ENCODE data around the gene LRRTM4. TPM values are rescaled to one million over a fixed set of nuclear protein-coding genes. Genes with fewer than 3 reads are reported as not detected.

Gene LRRTM4
- total RNA-seq, 2 donors from 2014 or later = 0.24 TPM; not detected in 1

GRCh38 chr2:77507657-77508056, 14.5 kb downstream of the LRRTM4 start:
- no peaks in the 10 kb centered on the region for H3K36me3 ChIP-seq
- H3K27me3 ChIP-seq = no peaks in the 10 kb centered on the region
- TF ChIP-seq CTCF (IDR thresholded peaks at IDR 0.05) = no peak
- no peak for DNase-seq (ENCODE audit: low spot score)
- H3K4me1 ChIP-seq = no peaks in the 10 kb centered on the region
- H3K4me3 ChIP-seq = no peak overlapping the region
- H3K9me3 ChIP-seq = no peaks in the 10 kb centered on the region
- no peak overlapping the region for H3K27ac ChIP-seq

- Histone ChIP-seq H3K4me3 (no peak overlapping the region), H3K27ac (no peak overlapping the region), H3K27me3 (no peaks in the 10 kb centered on the region), H3K4me1 (no peaks in the 10 kb centered on the region), H3K36me3 (no peaks in the 10 kb centered on the region), H3K9me3 (no peaks in the 10 kb centered on the region)
- no peak for DNase-seq (ENCODE audit: low spot score)
- no peak for TF ChIP-seq CTCF (IDR thresholded peaks at IDR 0.05)
These were observed 34.0 kb downstream of the LRRTM4 start for GRCh38 chr2:77488141-77488540.

- Histone ChIP-seq H3K9me3 (no peaks in the 10 kb centered on the region), H3K4me1 (no peaks in the 10 kb centered on the region), H3K36me3 (no peaks in the 10 kb centered on the region), H3K4me3 (no peak overlapping the region), H3K27me3 (no peaks in the 10 kb centered on the region), H3K27ac (no peak overlapping the region)
- no peak for DNase-seq (ENCODE audit: low spot score)
- TF ChIP-seq CTCF (IDR thresholded peaks at IDR 0.05) = no peak
These were observed 34.9 kb downstream of the LRRTM4 start for GRCh38 chr2:77487074-77487803.

- no peaks in the 10 kb centered on the region for H3K9me3 ChIP-seq
- TF ChIP-seq CTCF (IDR thresholded peaks at IDR 0.05) = no peak
- no peak overlapping the region for H3K27ac ChIP-seq
- no peaks in the 10 kb centered on the region for H3K27me3 ChIP-seq
- H3K4me3 ChIP-seq = no peak overlapping the region
- H3K4me1 ChIP-seq = no peaks in the 10 kb centered on the region
- no peak for DNase-seq (ENCODE audit: low spot score)
- no peaks in the 10 kb centered on the region for H3K36me3 ChIP-seq
These were observed 38.1 kb downstream of the LRRTM4 start for GRCh38 chr2:77484026-77484425.

GRCh38 chr2:77479895-77480294, 42.3 kb downstream of the LRRTM4 start:
- H3K27me3 ChIP-seq = no peaks in the 10 kb centered on the region
- no peak overlapping the region for H3K4me3 ChIP-seq
- no peak for DNase-seq (ENCODE audit: low spot score)
- no peak overlapping the region for H3K27ac ChIP-seq
- no peaks in the 10 kb centered on the region for H3K4me1 ChIP-seq
- H3K36me3 ChIP-seq = no peaks in the 10 kb centered on the region
- H3K9me3 ChIP-seq = no peaks in the 10 kb centered on the region
- no peak for TF ChIP-seq CTCF (IDR thresholded peaks at IDR 0.05)

- no peak for TF ChIP-seq CTCF (IDR thresholded peaks at IDR 0.05)
These were observed 42.8 kb downstream of the LRRTM4 start for GRCh38 chr2:77479395-77479794.

More at GRCh38 chr2:77479395-77479794, 42.8 kb downstream of the LRRTM4 start:
- Histone ChIP-seq H3K9me3 (no peaks in the 10 kb centered on the region), H3K4me1 (no peaks in the 10 kb centered on the region), H3K27ac (no peak overlapping the region), H3K4me3 (no peak overlapping the region), H3K36me3 (no peaks in the 10 kb centered on the region), H3K27me3 (no peaks in the 10 kb centered on the region)
- no peak for DNase-seq (ENCODE audit: low spot score)

Measured in right atrium auricular region (tissue), 2 donors.